ENCODE results near the gene GALR3. TPM values are rescaled to one million over a fixed set of nuclear protein-coding genes. Genes with fewer than 3 reads are reported as not detected.
"Not testable (repeated sequence)": the region's sequence is repeated elsewhere in the genome, so short reads cannot be mapped to it uniquely, and the experiment has no call there.

The GALR3 gene
- total RNA-seq, 1 donor from 2014 or later, result not detected

GRCh38 chr22:37792494-37792893 lies 30.7 kb upstream of the GALR3 start:
- no peak for TF ChIP-seq CTCF (IDR thresholded peaks at IDR 0.05)
- Histone ChIP-seq H3K27me3 (no peaks in the 10 kb centered on the region), H3K27ac (no peak overlapping the region), H3K4me1 (no peaks in the 10 kb centered on the region), H3K4me3 (no peak overlapping the region), H3K36me3 (no peaks in the 10 kb centered on the region), H3K9me3 (no peaks in the 10 kb centered on the region)
- intact Hi-C loops (cut with DNase I), result loop anchor here (1.0 to 5.0 kb wide), 2 partner anchors 149 to 170 kb away; no protein-coding TSS in a partner anchor
- DNase-seq (ENCODE audit: low spot score in 2 of 2), result no peak

DNA sequence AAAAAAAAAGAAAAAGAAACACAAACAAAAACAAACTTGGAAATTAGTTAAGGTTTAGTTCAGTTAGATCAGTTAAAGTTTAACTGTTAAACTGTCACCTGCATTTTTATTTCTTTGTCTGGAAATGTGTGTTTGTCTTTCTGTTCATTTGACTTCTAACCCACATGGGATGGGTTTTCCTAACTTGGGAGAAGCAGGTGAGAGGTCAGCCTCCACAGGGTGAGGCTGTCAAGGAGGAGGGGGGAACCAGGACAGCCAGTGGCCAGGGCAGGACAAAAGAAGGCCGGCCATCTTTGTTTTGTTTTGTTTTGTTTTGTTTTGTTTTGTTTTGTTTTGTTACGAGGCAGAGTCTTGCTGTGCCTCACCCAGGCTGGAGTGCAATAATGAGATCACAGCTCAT lies 28.8 kb upstream of the GALR3 start:
- TF ChIP-seq CTCF (IDR thresholded peaks at IDR 0.05), result no peak
- DNase-seq (ENCODE audit: low spot score in 2 of 2), result no peak
- intact Hi-C loops (cut with DNase I), result loop anchor here (5.0 kb wide), 1 partner anchor 172 kb away; no protein-coding TSS in a partner anchor
- no peaks in the 10 kb centered on the region for H3K27me3 ChIP-seq
- no peaks in the 10 kb centered on the region for H3K9me3 ChIP-seq
- no peaks in the 10 kb centered on the region for H3K4me1 ChIP-seq
- H3K27ac ChIP-seq, result no peak overlapping the region
- no peaks in the 10 kb centered on the region for H3K36me3 ChIP-seq
- no peak overlapping the region for H3K4me3 ChIP-seq

GRCh38 chr22:37796079-37796478 lies 27.1 kb upstream of the GALR3 start:
- Histone ChIP-seq H3K4me3 (no peak overlapping the region), H3K27me3 (no peaks in the 10 kb centered on the region), H3K9me3 (no peaks in the 10 kb centered on the region), H3K27ac (no peak overlapping the region), H3K4me1 (no peaks in the 10 kb centered on the region), H3K36me3 (no peaks in the 10 kb centered on the region)
- no peak for TF ChIP-seq CTCF (IDR thresholded peaks at IDR 0.05)
- DNase-seq (ENCODE audit: low spot score in 2 of 2), result no peak
- intact Hi-C loops (cut with DNase I), result no loop called here

- H3K9me3 ChIP-seq; DNase-seq (ENCODE audit: low spot score in 2 of 2); H3K4me3 ChIP-seq; H3K4me1 ChIP-seq; H3K27ac ChIP-seq; H3K36me3 ChIP-seq; H3K27me3 ChIP-seq; intact Hi-C loops (cut with DNase I): not testable (repeated sequence)
Observed at GRCh38 chr22:37797259-37797658, 25.9 kb upstream of the GALR3 start.

GRCh38 chr22:37797874-37798500 lies 25.2 kb upstream of the GALR3 start:
- Histone ChIP-seq H3K36me3 (no peaks in the 10 kb centered on the region), H3K4me3 (no peak overlapping the region), H3K9me3 (no peaks in the 10 kb centered on the region), H3K27ac (no peak overlapping the region), H3K4me1 (peaks cover 3 to 9% of the 10 kb centered on the region in 2 donors), H3K27me3 (no peaks in the 10 kb centered on the region)
- TF ChIP-seq CTCF (IDR thresholded peaks at IDR 0.05), result no peak
- DNase-seq (ENCODE audit: low spot score in 2 of 2), result no peak
- intact Hi-C loops (cut with DNase I), result no loop called here

DNA sequence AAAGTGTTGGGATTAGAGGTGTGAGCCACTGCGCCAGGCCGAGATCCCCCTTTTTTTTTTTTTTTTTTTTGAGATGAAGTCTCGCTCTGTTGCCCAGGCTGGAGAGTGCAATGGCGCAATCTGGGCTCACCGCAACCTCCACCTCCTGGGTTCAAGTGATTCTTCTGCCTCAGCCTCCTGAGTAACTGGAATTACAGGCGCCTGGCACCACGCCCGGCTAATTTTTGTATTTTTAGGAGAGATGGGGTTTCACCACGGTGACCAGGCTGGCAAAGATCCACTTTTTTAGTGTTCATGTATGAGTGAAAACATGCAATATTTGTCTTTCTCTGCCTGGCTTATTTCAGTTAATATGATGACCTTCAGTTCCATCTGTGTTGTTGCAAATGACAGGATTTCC lies 23.2 kb upstream of the GALR3 start:
- H3K4me1 ChIP-seq, result peaks cover 3 to 13% of the 10 kb centered on the region in 2 donors
- intact Hi-C loops (cut with DNase I); H3K27ac ChIP-seq; H3K36me3 ChIP-seq; H3K9me3 ChIP-seq; H3K27me3 ChIP-seq; H3K4me3 ChIP-seq; DNase-seq (ENCODE audit: low spot score in 2 of 2): not testable (repeated sequence)

DNA sequence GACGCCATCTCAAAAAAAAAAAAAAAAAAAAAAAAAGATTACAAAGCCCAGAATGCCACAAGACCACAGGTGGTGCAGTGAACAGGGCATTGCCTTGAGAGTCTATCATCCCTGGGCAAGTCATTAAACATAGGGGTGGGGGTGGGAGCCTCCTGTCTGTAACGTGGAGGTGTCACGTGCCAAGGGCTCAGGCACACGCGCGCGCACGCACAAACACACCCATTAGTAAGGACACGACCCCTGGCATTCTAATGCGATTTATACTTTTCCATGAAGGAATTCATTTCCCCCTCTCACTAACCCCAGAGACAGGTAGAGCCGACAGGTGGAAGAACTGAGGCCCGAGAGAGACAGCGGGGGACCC lies 21.3 kb upstream of the GALR3 start:
- no peak for TF ChIP-seq CTCF (IDR thresholded peaks at IDR 0.05)
- Histone ChIP-seq H3K36me3 (no peaks in the 10 kb centered on the region), H3K4me3 (peak overlapping the region; percentile 56 to 65), H3K4me1 (peaks cover 7 to 13% of the 10 kb centered on the region in 2 donors), H3K27ac (no peak overlapping the region), H3K9me3 (no peaks in the 10 kb centered on the region), H3K27me3 (no peaks in the 10 kb centered on the region)
- no peak for DNase-seq (ENCODE audit: low spot score in 2 of 2)
- intact Hi-C loops (cut with DNase I), result no loop called here
